ENCODE measurements around the gene ACTR2.
"Not testable (repeated sequence)": the region's sequence is repeated elsewhere in the genome, so short reads cannot be mapped to it uniquely, and the experiment has no call there.

ACTR2 gene

DNA sequence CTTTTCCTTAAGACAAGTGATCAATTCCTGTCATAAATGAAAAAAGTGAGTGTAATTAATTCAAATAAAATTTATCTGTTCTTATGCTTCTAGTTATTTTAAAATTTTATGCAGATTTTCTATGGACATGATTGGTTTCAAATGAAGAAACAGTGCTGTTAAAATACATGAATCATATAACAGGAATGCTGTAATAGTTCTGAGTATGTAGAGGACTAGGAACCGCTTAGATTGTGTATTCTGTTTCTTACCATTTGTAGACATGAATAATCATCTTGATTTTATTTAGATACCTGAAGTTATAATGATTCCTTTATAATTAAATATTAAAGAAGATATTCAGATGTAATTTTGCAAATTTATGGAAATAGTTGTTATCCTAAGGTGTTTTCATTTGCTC lies 3.5 kb downstream of the ACTR2 start:
- no peak for DNase-seq

GRCh38 chr2:65231892-65232477 lies 4.4 kb downstream of the ACTR2 start:
- no peak for DNase-seq

GRCh38 chr2:65232636-65233035 lies 5.0 kb downstream of the ACTR2 start:
- DNase-seq: no peak

GRCh38 chr2:65240657-65241056 lies 13.0 kb downstream of the ACTR2 start:
- no peak for DNase-seq

- DNase-seq: not testable (repeated sequence)
Observed at GRCh38 chr2:65244452-65244851, 16.8 kb downstream of the ACTR2 start.

DNA sequence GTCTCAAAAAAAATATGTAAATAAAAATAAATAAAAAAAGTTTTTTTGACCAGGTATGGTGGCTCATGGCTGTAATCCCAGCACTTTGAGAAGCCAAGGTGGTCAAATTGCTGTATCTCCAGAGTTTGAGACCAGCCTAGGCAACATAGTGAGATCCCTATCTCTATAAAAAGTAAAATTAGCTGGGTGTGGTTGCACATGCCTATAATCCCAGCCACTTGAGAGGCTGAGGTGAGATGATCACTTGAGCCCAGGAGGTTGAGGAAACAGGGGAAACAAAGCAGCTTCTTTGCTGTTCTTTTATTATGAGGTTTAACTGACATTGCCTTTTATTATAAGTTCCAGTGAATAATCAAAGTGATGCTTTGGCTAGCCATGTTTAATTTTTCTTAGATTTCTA lies 25.0 kb downstream of the ACTR2 start:
- DNase-seq: peak; percentile 4

GRCh38 chr2:65255356-65255755 lies 27.7 kb downstream of the ACTR2 start:
- DNase-seq: no peak

DNA sequence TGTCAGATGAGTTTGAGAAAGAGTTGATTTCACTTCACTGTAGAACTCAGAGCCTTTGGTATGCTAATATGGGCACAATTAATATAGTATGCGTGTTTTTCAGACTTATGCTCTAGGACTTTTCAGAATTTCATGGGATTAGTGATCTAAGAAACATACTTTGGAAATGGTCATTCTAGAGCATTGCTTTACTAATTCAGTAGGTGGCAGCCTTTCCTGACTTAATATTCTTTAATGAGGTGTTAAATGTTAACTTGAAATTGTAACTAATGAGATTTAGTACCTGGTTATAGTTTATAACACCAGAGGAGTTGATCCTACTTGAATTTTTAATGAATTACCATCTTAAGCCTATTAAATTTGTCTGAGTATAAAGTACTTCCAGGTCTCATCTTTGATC lies 28.4 kb downstream of the ACTR2 start:
- no peak for DNase-seq

DNA sequence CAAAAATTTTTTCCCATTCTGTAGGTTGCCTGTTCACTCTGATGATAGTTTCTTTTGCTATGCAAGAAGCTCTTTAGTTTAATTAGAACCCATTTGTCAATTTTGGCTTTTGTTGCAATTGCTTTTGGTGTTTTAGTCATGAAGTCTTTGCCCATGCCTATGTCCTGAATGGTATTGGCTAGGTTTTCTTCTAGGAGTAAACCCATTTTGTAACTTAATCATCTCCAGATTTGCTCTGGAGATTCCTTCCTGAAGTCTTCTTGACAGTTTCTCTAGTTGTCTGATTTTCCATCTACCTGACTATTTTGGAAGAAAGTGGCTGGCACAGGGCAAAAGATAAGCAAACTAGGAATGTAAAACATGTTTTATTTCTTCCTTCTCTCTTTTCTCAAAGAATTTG lies 30.2 kb downstream of the ACTR2 start:
- DNase-seq: not testable (repeated sequence)

GRCh38 chr2:65261676-65262075 lies 34.0 kb downstream of the ACTR2 start:
- no peak for DNase-seq

DNA sequence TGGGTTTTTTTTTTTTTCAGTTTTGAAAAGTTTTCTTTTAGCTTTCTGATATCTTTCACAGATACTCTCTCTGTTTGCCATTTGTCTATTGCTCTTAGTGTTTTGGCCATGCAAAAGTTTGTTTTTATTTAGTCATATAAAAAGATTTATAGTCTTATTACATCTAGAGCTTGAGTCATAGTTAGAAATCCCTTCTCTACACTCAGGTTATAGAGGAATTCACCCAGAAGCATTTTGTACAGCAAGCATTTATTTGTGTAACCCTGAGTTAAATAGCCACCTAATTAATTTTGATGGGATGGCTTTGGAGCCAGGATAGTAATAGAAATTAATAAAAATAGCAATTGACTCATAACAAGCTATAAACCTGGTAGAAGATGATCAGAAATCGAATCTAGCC lies 35.6 kb downstream of the ACTR2 start:
- no peak for DNase-seq

DNA sequence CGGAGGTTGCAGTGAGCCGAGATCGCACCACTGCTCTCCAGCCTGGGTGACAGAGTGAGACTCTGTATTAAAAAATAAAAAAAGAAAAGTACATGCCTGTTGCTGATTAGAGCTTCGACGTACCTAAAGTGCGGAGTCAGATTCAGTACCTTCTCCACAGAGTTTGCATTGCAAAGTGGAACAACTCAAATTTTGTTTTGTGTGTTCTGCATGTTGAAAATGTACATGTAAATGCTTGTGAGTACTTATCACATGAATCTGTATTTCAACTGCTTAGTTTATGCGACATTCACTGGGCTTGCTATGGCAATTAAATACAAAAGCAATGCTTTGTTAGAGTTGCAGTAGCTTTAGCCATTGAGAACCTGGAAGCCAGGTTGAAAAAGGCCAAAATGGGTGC lies 36.4 kb downstream of the ACTR2 start:
- peak; percentile 63 for DNase-seq

- peak; percentile 63 for DNase-seq
Observed at GRCh38 chr2:65264821-65265670, 37.4 kb downstream of the ACTR2 start.

GRCh38 chr2:65265671-65266045 lies 38.0 kb downstream of the ACTR2 start:
- no peak for DNase-seq

DNA sequence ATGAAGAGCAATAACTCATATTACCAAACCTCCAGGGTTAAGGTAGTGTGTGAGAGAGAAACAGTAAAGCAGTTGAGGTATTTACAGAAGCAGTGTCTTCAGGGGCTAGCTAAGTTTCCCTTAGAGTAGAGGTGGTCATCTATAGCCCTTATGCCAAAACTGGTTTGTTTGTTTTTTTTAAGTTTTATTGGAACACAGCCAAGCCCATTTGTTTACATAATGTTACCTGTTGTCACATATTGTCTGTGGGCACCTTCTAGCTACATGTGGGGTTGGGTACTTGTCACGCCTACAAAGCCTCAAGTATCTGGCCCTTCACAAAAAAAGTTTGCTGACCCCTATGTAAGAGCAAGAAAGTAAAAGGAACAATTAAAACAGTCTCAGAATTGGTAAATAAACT lies 39.4 kb downstream of the ACTR2 start:
- DNase-seq: no peak

- no peak for DNase-seq
Observed at GRCh38 chr2:65268957-65269356, 41.3 kb downstream of the ACTR2 start.

- DNase-seq: no peak
Observed at GRCh38 chr2:65273344-65273743, 45.7 kb downstream of the ACTR2 start.

DNA sequence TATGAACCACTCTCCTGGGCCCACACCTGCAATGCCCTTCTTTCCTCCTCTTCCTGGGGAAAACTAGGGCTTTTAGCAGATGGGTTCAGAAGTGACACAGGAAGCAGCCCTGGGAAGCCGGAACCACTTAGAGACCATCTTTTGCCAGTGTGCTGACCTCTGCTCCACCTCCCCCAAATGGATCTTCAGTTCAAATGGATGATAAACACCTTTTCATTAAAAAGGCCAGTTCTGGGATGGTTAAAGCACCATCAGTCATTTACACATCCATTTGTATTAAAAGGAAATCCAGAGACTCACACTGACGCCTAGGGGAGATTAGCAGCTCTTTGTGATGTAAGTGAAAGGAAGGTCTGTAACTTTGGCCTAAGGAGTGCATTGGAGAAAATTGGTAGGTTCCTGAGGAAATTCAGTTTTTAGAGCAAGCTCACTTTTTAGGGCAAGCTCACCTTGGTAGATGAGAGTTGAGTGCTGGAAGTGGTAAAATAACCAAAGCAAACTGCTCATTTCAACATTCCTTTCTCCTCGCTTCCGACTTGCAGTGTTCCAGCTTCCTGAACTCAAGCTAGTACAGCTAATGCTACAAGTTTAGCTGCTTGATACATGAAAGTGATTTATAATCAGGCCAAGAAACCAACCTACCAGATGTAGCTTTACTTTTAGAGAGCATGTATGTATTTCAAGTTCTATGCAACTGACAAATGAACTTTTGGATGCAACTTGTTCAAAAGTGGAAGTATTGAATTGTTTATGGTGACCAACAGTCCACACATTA lies 47.7 kb downstream of the ACTR2 start:
- DNase-seq: no peak

GRCh38 chr2:65276609-65277008 lies 49.0 kb downstream of the ACTR2 start:
- DNase-seq: no peak

DNA sequence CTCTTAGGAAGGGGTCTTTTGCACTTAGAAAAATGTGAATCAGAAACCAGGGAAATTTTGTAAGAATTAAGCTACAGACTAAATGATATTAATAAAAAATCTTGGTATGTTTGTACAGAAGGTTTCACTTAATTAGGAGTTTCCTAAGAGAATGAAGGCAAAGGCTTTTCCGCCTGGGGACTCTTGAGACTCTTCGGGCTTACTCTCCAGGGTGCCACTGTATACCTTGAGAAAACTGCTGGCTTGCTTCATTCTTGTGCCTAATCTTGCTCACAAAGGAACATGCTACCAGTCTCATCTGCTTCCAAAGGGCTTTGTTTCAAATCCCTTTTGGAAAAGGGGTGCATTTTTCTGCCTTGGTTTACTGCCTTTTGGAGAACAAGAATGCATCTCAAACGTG lies 49.5 kb downstream of the ACTR2 start:
- no peak for DNase-seq

DNA sequence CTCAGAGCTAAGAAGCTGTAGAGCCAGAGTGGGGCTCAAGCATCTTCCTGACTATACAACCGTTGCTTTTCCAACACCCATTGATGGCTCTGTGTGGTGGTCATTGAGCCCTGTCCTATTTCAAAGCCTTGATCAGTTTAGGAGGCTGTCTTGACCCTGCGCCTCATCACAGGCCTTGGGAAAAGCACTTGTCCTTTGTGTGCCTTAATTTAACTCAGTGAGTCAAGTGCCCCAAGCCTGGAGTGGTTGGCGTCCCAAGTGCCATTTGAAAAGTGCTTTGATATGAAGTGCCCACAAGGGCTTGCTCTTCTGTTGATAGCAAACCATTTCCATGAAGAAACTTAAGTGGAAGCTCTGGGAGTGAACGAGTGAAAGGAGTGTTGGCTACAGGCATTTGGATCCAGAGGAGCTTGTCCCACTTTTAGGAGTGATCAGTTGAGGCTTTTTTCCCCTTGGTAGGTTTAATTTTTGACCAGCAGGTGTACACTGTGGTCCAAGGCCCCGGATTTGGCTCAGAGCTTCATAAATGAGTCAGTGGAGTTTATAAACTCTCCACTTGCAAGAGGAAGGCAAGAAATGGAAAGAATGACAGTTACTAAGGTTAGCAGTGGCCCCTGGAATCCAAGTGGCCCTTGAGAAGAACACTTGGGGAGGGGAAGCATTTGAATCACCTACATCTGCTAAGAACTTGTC lies 50.3 kb downstream of the ACTR2 start:
- DNase-seq: no peak

DNA sequence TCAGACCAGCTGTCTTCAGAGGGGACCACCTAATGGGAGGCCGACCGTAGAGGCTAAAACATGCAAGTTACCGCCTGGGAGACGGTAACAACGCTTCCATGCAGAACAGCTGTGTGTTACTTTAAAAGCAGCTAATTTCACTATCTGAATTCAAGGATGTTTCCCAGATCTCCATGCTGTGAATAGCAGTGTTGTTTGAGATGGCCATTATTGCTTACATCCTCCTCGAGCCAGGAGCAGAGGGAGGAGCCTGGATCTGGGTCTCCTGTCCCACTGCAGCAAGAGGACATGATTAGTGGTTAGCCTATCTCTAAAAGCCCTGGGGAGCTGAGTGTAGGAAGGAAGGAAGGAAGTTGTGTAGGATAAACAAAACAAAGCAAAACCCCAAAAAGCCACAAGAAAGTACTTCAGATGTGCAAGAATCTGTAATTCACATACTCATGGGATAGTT lies 50.9 kb downstream of the ACTR2 start:
- DNase-seq: no peak

- DNase-seq: no peak
Observed at GRCh38 chr2:65279756-65280155, 52.1 kb downstream of the ACTR2 start.
